Stimulated activated CD8-positive, alpha-beta memory T cell treated with anti-CD3 and anti-CD28 coated beads, Interleukin-15, amount 100 ng/mL, for 4 hours (primary cell): Measurements from ENCODE around the gene AKT3.

ENCODE experiments used
- DNase-seq, 2 donors: peaks; one replicate each; pipeline ENCODE4 v3.0.0-alpha.2; 2020; ENCODE audit warnings: low read depth in 2 of 2

Gene AKT3

DNA sequence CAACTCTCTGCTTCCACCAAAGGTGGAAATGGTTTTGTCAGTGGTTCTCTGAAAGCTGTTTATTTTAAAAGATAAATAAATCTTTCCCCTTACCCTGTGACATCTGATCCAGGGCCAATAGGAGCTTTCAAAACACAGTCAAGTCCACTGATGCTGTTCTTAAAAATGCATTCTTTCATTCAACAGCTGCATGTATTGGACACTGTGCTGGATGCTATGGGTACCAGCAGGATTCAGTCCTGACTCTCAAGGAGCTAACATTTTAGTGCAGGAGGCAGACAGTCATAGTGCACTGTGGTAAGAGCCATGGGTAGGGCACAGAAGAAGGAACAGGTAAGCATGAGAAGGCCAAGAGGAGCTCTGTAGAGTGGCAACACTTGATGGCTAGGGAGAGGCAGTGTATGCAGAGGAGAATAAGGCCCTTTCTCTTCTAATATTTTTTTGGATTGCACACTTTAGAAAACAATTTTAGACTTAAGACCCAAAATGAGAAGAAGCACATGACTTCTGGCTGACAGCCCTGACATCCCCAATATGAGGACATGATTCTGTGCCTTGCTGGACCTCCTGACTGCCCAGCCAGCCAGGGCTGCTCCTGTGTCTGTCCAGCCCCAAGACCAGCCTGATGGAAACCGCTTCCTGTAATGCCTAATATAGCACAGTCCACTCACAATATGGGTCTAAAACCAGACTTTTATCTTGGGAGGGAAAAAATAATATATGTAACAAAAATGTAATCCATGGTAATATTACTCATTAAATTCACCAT is 386.9 kb downstream of the AKT3 start:
- DNase-seq: no peak

DNA sequence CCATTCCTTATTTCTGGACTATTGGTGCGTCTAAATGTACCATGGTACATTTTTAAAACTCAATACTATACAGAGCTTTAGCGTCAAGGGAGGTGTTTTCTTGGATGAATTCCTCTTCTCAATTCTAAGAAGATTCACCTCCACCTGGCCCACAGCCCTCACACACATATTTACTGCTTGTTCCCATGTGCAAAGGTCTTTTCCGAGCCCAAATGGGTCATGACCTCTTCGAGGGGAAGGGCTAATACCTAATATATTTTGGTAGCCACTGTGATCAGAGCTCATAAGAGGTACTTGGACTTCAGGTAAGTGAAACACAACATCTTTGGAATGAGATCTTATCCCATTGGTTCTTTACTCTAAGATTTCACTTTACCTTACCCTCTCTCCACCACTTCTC is 388.3 kb downstream of the AKT3 start:
- DNase-seq: no peak

DNA sequence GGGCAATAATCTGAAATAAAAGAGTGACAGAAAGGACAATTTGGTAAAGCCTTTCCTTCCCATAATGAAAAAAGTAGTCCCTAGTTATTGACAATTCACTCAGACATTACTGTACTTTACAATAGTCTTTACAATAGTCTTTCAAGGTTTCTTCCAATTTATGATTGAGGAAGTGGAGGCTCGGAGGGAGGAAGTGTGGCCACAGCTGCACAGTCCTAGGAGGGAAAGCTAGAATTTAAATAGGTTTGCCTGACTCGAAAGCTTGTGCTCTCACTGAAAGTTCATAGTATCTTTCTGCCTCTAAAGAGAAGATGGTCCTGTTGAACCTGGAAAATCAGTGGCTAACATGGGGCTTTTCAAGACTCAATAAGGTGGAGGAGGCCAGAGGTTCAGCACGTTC is 391.0 kb downstream of the AKT3 start:
- no peak for DNase-seq

DNA sequence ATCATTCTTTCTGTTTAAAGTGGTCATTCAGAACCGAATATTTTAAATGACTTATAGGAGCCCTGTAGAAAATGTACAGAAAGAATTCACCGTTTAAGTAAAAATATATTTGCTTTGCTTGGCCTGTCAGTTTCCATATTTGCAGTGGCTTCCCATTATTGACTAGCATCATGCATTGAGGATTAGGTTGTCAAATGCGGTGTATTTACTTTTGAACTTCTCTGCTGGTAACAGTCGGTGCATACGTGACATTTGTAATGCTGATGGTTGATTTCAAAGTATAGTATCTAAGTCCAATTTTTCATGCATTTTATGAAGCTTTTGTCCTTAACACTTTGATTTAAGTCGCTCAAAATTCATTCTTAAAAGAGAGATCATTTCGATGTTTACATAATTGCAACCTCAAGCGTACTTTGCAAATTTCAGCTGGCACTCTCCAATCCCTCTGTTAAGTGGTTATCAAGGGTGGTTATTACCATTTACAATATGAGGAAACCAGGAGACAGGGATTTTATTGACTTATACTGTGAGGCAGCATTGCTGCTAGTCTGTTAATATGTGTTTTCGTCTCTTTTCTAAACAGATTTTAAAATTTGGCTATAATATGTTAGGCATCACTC is 392.6 kb downstream of the AKT3 start:
- no peak for DNase-seq

DNA sequence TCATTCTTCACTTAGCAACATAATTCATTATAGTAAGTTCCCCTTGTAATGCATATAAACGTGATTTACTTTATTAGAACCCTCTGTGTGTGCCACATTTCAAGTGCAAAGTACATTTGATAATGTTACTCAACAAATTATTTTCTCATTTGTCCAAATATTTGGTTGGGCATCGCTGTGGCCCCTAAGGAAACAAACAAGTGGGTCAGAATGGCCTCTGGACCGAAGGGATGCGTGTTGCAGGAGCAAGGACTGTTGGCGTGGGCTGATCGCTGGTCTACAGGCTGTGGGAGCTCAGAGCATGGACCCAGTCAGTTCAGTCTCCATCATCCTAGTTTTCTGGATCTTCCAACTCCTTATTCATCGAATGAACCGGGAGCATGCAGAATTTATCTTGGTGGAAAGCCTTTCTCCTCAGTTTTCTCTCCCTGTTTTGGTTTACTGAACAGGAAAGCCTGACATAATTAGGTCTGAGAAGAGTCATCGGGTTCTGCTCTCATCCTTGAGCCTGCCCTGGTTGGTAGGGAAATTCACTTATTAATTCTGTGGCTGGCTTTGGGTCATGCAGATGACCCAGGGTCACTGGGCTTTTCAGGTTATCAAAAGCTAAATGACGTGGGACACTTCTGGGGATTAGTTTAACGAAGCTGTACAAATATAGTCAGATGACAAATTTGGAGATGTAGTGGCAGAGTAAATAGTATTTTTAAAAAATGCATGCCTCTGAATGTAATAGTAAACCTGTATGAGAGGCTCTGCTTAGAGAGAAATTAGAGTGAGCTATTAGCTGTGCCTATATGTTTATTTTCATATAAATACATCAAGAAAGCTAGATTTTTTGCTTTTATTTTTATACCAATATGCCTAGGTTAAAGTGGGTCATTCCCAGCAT is 394.0 kb downstream of the AKT3 start:
- no peak for DNase-seq

DNA sequence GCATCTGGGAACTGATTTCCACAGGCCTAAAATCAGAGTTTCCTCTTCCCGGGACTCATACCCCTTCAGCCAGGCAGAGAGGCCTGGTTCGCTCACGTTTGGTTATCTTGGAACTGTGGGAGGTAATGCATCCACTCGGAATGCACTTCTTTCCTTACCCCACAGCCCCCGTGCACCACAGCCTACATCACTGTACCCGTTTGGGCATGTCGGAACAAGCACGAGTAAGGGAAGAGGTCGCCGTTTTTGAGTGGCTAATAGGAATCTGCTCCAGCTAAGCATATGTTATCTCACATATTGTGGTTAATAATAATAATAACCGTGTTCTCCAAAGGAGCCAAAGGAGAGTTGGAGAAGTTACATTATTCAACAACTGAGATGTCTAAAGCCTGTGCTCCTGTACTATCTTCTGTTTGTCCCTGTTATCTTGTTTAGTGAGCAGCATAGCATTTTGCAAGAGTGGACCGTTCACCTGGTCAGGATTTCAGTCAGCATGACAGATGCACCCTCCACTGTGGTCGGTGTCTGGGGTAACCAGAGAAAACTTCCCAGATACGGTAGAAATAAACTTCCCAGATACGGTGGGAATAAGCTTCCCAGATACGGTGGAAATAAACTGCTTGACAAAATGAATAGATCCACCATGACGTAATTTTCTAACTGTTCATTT is 395.6 kb downstream of the AKT3 start:
- DNase-seq: no peak

DNA sequence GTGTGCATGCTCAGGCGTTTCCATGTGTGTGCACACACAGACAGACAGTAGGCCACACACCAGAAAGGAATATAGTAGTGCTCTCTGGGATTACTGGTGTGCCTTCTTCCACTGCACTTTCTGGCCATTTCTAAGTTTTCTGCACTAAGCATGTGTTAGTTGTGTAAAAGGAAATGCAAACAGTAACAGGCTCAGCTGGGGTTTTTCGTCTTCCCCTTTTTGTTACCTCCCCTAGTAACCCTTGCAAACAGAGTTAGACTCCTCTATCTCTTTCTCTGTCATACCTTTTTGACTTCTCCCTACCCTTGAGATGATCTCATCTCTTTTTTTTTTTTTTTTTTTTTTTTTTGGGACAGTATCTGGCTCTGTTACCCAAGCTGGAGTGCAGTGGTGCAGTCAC is 398.0 kb downstream of the AKT3 start:
- DNase-seq: no peak

DNA sequence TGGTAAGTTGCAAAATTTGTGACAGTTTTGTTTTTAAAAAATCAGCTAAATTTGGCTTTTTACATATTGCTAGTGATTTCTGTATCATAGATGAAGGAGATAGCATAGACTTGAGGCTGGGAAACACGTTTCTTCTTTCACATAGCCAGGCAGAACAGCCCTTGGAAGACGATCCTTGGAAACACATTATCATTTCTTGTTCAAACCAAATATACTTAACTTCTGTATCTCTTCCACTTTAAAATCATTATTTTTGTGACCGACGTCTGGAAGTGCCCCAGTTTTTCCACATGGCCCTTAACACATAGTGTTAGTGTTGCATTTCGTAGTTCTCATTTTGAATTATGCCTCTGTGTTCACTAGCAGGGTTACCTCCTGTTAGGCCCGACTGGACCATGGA is 400.7 kb downstream of the AKT3 start:
- DNase-seq: no peak

DNA sequence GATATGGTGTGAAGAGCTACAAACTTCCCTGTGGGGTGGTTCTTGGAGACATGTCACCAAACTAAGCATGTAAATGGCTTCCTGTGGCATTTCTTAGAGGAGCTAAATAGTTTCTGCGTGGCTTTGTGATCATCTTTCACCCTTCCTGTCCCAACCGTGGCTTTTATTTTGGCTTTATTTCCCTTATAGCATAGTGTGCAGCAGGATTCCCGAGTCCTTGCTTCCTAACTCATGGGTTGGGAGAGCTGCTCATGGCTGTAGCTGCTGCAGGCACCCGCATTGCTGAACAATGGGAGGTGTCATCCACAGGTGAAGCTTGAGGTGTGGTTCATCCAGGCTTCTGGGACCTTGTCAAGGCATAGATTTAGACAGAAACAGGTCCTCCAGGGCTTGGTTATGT is 402.2 kb downstream of the AKT3 start:
- no peak for DNase-seq

DNA sequence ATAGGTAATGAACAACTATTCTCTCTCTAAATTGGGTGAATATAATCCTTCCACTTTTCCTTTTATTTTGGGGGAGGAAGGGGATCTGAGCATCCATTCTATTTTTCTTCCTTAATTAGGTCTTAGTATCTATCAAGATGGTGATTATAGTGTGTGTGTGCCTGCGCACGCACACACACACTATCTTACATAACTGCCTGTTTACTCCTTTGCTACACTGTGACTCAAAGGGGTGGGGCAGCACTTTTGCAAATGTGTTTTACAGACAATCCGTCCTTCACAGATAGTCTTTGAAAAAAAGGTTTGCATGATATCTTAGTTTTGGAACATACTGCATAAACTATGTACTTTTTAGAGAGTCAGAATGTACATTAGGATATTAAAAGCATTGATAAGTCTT is 402.7 kb downstream of the AKT3 start:
- DNase-seq: no peak

DNA sequence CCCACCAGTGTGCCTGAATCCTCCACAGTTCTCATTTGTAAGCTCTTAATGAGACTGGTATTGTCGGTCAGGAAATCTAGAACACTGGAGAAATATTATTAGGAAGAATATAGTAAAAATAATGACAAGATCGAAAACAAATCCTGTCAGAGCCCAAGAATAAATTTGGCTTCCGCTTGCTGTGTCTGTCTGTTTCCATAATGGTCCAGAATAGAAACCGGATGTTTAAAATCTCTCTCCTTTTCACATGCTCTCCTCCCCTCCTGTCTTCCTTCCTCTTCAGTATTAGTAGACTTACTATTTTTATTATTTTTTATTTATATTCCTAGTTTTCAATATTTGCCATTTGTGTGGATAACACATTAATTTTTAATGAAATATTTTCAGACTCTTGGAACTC is 406.5 kb downstream of the AKT3 start:
- DNase-seq: no peak

DNA sequence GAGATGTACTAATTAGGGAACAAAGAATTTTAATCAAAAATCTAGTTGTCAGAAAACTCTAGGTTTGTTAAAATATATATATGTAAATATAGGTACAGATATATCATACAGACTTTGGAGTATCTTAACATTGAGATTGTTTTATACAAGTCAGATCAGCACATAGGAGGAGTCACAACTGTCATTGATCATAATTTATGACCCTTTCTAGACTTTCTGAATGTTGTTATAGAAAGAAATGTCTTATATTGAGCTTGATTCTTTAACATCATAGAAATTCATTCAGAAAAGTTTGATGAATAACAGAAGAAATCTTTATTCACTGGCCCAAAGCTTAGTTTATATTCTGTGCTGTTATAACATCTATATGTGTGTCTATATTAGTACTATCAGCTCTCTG is 408.4 kb downstream of the AKT3 start:
- no peak for DNase-seq

DNA sequence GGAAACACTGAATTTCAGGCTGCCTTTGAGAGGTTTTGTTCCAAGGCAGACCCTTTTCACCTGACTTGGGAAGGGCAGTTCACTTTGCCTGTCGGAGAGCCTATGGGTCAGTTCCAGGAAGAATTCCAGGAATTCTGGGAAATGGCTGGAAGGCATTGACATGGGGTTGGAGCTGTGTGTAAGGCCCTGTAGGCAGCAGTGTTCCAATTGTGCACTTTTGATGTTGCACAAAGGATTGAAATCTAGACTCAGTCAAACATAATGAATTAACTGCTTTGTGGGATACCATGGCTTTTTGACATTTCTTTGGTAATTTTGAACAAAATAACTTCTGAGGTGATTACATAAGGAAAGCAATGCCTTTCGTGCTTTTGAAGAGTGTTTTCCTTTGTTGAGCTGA is 409.6 kb downstream of the AKT3 start:
- DNase-seq: no peak

DNA sequence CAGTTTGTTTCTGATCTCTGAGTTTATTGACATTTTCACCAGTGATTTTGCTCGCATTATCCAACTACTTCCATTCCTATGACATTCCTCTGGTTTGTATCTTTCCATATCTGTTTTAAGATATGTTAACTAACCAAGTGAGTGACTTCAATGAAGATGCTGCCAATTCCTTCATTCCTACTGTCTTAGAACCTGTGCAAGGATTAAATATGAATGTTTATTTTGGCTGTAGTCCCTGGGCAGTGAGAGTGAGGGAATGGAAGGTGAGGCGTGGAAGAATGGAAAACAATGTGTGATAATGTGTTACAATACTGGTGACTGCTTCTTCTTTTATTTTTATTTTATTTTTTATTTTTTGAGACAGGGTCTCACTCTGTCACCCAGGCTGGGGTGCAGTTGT is 411.2 kb downstream of the AKT3 start:
- DNase-seq: no peak
